EH (cell line): ENCODE data around the gene MS4A15.
"Not testable (repeated sequence)": the region's sequence is repeated elsewhere in the genome, so short reads cannot be mapped to it uniquely, and the experiment has no call there.

Experiments used
- DNase-seq: peaks from one replicate; pipeline ENCODE4 v3.0.0-alpha.2; 2015; ENCODE audit warnings: low read depth

Gene MS4A15

GRCh38 chr11:60754887-60755286, 1.8 kb upstream of the MS4A15 start:
- DNase-seq: no peak

GRCh38 chr11:60757231-60757800, 649 bp downstream of the MS4A15 start:
- no peak for DNase-seq

- DNase-seq: not testable (repeated sequence)
Observed at GRCh38 chr11:60758671-60759070, 2.0 kb downstream of the MS4A15 start.

GRCh38 chr11:60759438-60760225, 3.0 kb downstream of the MS4A15 start:
- DNase-seq: not testable (repeated sequence)

- no peak for DNase-seq
Observed at GRCh38 chr11:60761436-60762190, 4.9 kb downstream of the MS4A15 start.

GRCh38 chr11:60762851-60763691, 6.4 kb downstream of the MS4A15 start:
- no peak for DNase-seq

- DNase-seq: no peak
Observed at GRCh38 chr11:60763692-60764369, 7.2 kb downstream of the MS4A15 start.

GRCh38 chr11:60764879-60765278, 8.2 kb downstream of the MS4A15 start:
- DNase-seq: no peak

- DNase-seq: no peak
Observed at GRCh38 chr11:60765355-60765754, 8.7 kb downstream of the MS4A15 start.

- DNase-seq: no peak
Observed at GRCh38 chr11:60766547-60766946, 9.9 kb downstream of the MS4A15 start.

GRCh38 chr11:60767388-60767811, 10.7 kb downstream of the MS4A15 start:
- no peak for DNase-seq

GRCh38 chr11:60768202-60768601, 11.5 kb downstream of the MS4A15 start:
- no peak for DNase-seq

- no peak for DNase-seq
Observed at GRCh38 chr11:60769273-60769672, 12.6 kb downstream of the MS4A15 start.

GRCh38 chr11:60769811-60770210, 13.1 kb downstream of the MS4A15 start:
- DNase-seq: no peak

- no peak for DNase-seq
Observed at GRCh38 chr11:60771146-60771545, 14.5 kb downstream of the MS4A15 start.

- no peak for DNase-seq
Observed at GRCh38 chr11:60771879-60772525, 15.3 kb downstream of the MS4A15 start.

- DNase-seq: no peak
Observed at GRCh38 chr11:60772666-60773065, 16.0 kb downstream of the MS4A15 start.

- no peak for DNase-seq
Observed at GRCh38 chr11:60774726-60775125, 18.1 kb downstream of the MS4A15 start.

GRCh38 chr11:60775420-60775961, 18.8 kb downstream of the MS4A15 start:
- DNase-seq: peak; percentile 91

GRCh38 chr11:60776167-60776566, 19.5 kb downstream of the MS4A15 start:
- DNase-seq: no peak

- DNase-seq: no peak
Observed at GRCh38 chr11:60777106-60777505, 20.4 kb downstream of the MS4A15 start.
